HepG2 (cell line): Measurements from ENCODE around the gene RPUSD4. TPM values are rescaled to one million over a fixed set of nuclear protein-coding genes. Genes with fewer than 3 reads are reported as not detected.

ENCODE experiments used
- ARID3A ChIP-seq: IDR thresholded peaks from 2 replicates; pipeline ENCODE4 v1.6.1; 2012; ENCODE audit warnings: low read depth, low read length, improper control_type of control experiment
- CCDC6 ChIP-seq: sonication (generic); formaldehyde crosslinking; IDR thresholded peaks from 2 replicates; pipeline ENCODE4 v1.8.1; 2022; ENCODE audit warnings: mild to moderate bottlenecking, missing genetic modification reagents, moderate library complexity
- DBP ChIP-seq: sonication (generic); formaldehyde crosslinking; IDR thresholded peaks from 2 replicates; pipeline ENCODE4 v1.4.0; 2020; ENCODE audit warnings: missing genetic modification reagents; ENCODE audit errors: not compliant biosample characterization
- FOXP4 ChIP-seq: sonication (generic); formaldehyde crosslinking; IDR thresholded peaks from 2 replicates; pipeline ENCODE4 v1.4.0; 2020; ENCODE audit warnings: missing genetic modification reagents
- HNRNPL ChIP-seq: fragments of 200-400 bp; formaldehyde crosslinking; IDR thresholded peaks from 2 replicates; pipeline ENCODE4 v1.6.1; 2017; ENCODE audit warnings: mild to moderate bottlenecking, low read depth, low read length
- KDM5A ChIP-seq: fragments of 200-600 bp; sonication (generic); IDR thresholded peaks from 2 replicates; pipeline ENCODE4 v1.7.0; 2018; ENCODE audit warnings: antibody characterized with exemption, mild to moderate bottlenecking, low read length, borderline replicate concordance
- NR2F6 ChIP-seq, 2 experiments: IDR thresholded peaks; 2 replicates each; pipeline ENCODE4 v1.6.1; 2016; ENCODE audit warnings: antibody characterized with exemption in 1 of 2, mild to moderate bottlenecking in 1 of 2
- PCBP1 ChIP-seq: fragments of 200-400 bp; formaldehyde crosslinking; IDR thresholded peaks from 2 replicates; pipeline ENCODE4 v1.6.1; 2017; ENCODE audit warnings: mild to moderate bottlenecking, low read depth, low read length, borderline replicate concordance
- PCBP2 ChIP-seq: fragments of 200-400 bp; formaldehyde crosslinking; optimal IDR thresholded peaks from 2 replicates; pipeline ENCODE3; 2018; ENCODE audit warnings: low read length, low read depth; ENCODE audit not compliant: poor library complexity, severe bottlenecking
- PPARG ChIP-seq: conservative IDR thresholded peaks from 2 replicates; pipeline ENCODE4 v1.6.1; 2016; ENCODE audit warnings: missing biosample characterization, missing genetic modification reagents
- RBFOX2 ChIP-seq: fragments of 200-400 bp; formaldehyde crosslinking; IDR thresholded peaks from 2 replicates; pipeline ENCODE4 v1.6.1; 2017; ENCODE audit warnings: low read depth, mild to moderate bottlenecking, low read length
- RORA ChIP-seq: sonication (generic); formaldehyde crosslinking; IDR thresholded peaks from 2 replicates; pipeline ENCODE4 v1.5.0; 2020; ENCODE audit warnings: mild to moderate bottlenecking, missing genetic modification reagents, moderate library complexity
- SRSF9 ChIP-seq: fragments of 200-400 bp; formaldehyde crosslinking; IDR thresholded peaks from 2 replicates; pipeline ENCODE4 v1.6.1; 2018; ENCODE audit warnings: borderline replicate concordance, mild to moderate bottlenecking, low read depth, low read length; ENCODE audit not compliant: insufficient read depth, poor library complexity, severe bottlenecking
- TCF7L2 ChIP-seq: IDR thresholded peaks from 2 replicates; pipeline ENCODE4 v1.6.1; 2011; ENCODE audit warnings: mild to moderate bottlenecking, low read depth, low read length, moderate library complexity
- TOPORS ChIP-seq: sonication (generic); formaldehyde crosslinking; IDR thresholded peaks from 2 replicates; pipeline ENCODE4 v1.8.0; 2023; ENCODE audit warnings: mild to moderate bottlenecking, missing genetic modification reagents
- UBTF ChIP-seq: sonication (generic); formaldehyde crosslinking; IDR thresholded peaks from 2 replicates; pipeline ENCODE4 v1.4.0; 2020; ENCODE audit warnings: mild to moderate bottlenecking, missing genetic modification reagents
- ZBTB21 ChIP-seq: sonication (generic); formaldehyde crosslinking; IDR thresholded peaks from 2 replicates; pipeline ENCODE4 v1.4.0; 2020; ENCODE audit warnings: missing genetic modification reagents
- ZFYVE20 ChIP-seq: sonication (generic); formaldehyde crosslinking; IDR thresholded peaks from 2 replicates; pipeline ENCODE4 v1.8.0; 2023; ENCODE audit warnings: low read depth, mild to moderate bottlenecking, moderate library complexity, missing genetic modification reagents, borderline replicate concordance
- ZNF224 ChIP-seq: sonication (generic); formaldehyde crosslinking; IDR thresholded peaks from 2 replicates; pipeline ENCODE4 v1.5.0; 2020; ENCODE audit warnings: mild to moderate bottlenecking, missing genetic modification reagents
- ZNF230 ChIP-seq: sonication (generic); formaldehyde crosslinking; IDR thresholded peaks from 2 replicates; pipeline ENCODE4 v1.4.0; 2020; ENCODE audit warnings: mild to moderate bottlenecking, missing genetic modification reagents
- ZNF251 ChIP-seq: sonication (generic); formaldehyde crosslinking; IDR thresholded peaks from 2 replicates; pipeline ENCODE4 v1.9.0; 2021; ENCODE audit warnings: mild to moderate bottlenecking, missing genetic modification reagents
- ZNF605 ChIP-seq: sonication (generic); formaldehyde crosslinking; IDR thresholded peaks from 2 replicates; pipeline ENCODE4 v1.8.0; 2022; ENCODE audit warnings: mild to moderate bottlenecking, missing genetic modification reagents
- ZNF746 ChIP-seq: sonication (generic); formaldehyde crosslinking; IDR thresholded peaks from 2 replicates; pipeline ENCODE4 v1.8.0; 2022; ENCODE audit warnings: mild to moderate bottlenecking, missing genetic modification reagents
- polyA plus RNA-seq, 8 experiments: library from polyadenylated mRNA; depleted of rRNA in 3 of 8; stranded (reverse) in 7 of 8; unstranded in 1 of 8; fragments of >200 nt; fragmentation: Illumina TruSeq in 4 of 8; extraction: Trizol in 4 of 8; gene quantifications; 2 replicates each; pipeline versions ENCODE4 v1.2.1 to v1.2.3, GENCODE V29; 2011 to 2016; ENCODE audit warnings: low read depth in 4 of 8, missing spikeins in 1 of 8, mixed read lengths in 1 of 8; ENCODE audit not compliant: insufficient read depth in 1 of 8
- total RNA-seq, 5 experiments: library from RNA; depleted of rRNA; stranded (reverse); fragments of >200 nt; fragmentation: Illumina TruSeq; extraction: Trizol; gene quantifications; 2 replicates each; pipeline ENCODE4 v1.2.3, GENCODE V29; 2016; ENCODE audit warnings: low read depth in 1 of 5

RPUSD4 gene
- total and polyA plus RNA-seq, 2 of the 13 experiments (the other 11 are each of a cell fraction or from before 2014, with no cell fraction given) = 45.0 to 52.9 TPM

- TF ChIP-seq FOXP4 (no peak), UBTF (CRISPR knock-in tag) (no peak), ZNF746 (CRISPR knock-in tag) (no peak), ZNF224 (CRISPR knock-in tag) (peak; percentile 50; the same call in 1 of the 2 replicates), DBP (CRISPR knock-in tag) (no peak), ZNF230 (CRISPR knock-in tag) (no peak), HNRNPL (peak; percentile 61; the same call in 1 of the 2 replicates), NR2F6 (IDR thresholded peaks at IDR 0.05) (0 out of 2 replicates have a peak, but pooled peaks have one; percentile 8), NR2F6 (CRISPR knock-in tag; IDR thresholded peaks at IDR 0.05) (0 out of 2 replicates have a peak, but pooled peaks have one; percentile 26), RORA (CRISPR knock-in tag) (no peak), ZFYVE20 (CRISPR knock-in tag) (no peak), CCDC6 (CRISPR knock-in tag) (no peak), TCF7L2 (no peak), PCBP1 (no peak), ZNF605 (CRISPR knock-in tag) (no peak), TOPORS (no peak), ZNF251 (peak; percentile 73; the same call in 1 of the 2 replicates), RBFOX2 (0 out of 2 replicates have a peak, but pooled peaks have one; percentile 34), PCBP2 (no peak), ARID3A (no peak), KDM5A (no peak), ZBTB21 (CRISPR knock-in tag) (no peak), PPARG (CRISPR knock-in tag) (no peak), SRSF9 (no peak)
Observed at GRCh38 chr11:126160345-126161022, 51.0 kb downstream of the RPUSD4 start (continued).
